GM12874 (cell line): ENCODE results near the gene TYROBP.

Experiments
- CTCF ChIP-seq: IDR thresholded peaks from 2 replicates; pipeline ENCODE4 v1.5.1; 2011; ENCODE audit warnings: low read depth, mild to moderate bottlenecking, control low read depth, low read length, moderate library complexity; ENCODE audit not compliant: insufficient read depth

TYROBP gene

DNA sequence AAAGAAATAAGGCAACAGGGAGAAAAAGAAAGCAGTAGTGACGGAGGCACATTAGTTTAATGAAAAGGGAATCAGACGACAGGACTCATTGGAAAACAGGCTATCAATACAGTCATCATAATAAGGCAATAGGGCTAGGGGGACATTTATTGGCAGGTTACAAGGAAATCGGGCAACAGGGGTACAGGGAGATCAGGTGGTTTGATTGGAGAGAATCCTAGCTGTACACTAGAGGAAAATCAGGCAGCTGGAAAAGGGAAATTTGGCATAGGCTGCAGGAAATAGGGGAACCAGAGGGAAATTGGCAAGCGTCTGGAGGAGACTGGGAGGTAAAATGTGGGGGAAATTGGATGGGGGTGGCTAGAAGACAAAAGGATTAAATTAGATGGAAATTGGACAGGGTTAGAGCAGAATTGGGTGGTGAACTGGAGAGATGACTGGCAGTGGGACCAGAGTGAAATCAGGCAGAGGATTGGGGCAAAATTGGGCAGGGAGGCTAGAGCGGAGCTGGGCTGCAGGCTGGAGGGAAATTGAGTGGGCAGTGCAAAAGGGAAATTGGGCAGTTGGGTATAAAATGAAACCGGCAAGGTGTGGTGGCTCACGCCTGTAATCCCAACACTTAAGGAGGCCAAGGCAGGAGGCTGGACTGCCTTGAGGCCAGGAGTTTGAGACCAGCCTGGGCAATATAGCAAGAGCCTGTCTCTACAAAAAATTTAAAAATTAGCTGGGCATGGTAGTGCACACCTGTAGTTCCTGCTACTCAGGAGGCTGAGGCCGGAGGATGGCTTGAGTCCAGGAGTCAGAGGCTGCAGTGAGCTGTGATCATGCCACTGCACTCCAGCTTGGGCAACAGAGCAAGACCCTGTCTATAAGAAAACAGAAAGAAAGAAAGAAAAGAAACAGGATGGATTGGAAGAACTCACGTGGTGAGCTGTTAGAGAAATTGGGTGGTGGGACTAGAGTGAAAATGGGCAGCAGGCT is 35.5 kb upstream of the TYROBP start:
- TF ChIP-seq CTCF = no peak

DNA sequence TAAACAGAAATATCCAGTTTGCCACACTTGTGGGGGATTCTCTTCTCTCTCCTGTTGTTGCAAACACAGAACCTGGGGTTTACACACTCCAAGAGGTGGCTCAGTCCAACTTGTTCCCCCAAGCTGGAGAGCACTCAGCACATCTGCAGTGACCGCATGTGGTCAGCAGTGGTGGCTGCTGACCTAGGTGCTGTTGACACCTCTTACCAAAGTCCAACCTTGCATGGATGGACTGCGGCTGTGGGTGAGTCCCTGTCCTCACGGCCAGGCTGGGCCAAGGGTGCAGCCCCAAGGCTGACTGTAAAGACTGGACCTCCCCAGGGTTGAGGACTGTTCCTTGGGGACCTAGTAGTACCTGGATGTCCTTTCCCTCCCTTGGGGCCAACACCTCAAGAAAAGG is 34.1 kb upstream of the TYROBP start:
- TF ChIP-seq CTCF = no peak

DNA sequence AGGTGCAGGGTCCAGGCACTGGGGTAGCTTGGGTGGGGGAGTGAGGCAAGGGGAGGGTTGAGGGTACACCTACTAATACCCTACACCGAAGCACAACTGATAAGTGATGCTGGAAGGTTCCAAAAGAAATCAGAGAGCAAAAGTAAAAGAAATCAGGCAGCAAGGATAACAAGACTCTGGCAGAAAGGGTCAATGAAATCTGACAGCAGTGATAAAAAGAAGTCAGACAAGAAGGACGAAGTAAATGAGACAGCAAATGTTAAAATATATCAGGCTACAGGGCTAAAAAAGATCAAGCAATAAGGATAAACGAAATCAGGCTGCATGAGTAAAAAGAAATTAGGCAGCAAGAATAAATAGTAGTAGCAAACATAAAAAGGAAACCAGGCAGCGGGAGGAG is 32.7 kb upstream of the TYROBP start:
- no peak for TF ChIP-seq CTCF

- no peak for TF ChIP-seq CTCF
These were observed 32.1 kb upstream of the TYROBP start for GRCh38 chr19:35940078-35940775.

DNA sequence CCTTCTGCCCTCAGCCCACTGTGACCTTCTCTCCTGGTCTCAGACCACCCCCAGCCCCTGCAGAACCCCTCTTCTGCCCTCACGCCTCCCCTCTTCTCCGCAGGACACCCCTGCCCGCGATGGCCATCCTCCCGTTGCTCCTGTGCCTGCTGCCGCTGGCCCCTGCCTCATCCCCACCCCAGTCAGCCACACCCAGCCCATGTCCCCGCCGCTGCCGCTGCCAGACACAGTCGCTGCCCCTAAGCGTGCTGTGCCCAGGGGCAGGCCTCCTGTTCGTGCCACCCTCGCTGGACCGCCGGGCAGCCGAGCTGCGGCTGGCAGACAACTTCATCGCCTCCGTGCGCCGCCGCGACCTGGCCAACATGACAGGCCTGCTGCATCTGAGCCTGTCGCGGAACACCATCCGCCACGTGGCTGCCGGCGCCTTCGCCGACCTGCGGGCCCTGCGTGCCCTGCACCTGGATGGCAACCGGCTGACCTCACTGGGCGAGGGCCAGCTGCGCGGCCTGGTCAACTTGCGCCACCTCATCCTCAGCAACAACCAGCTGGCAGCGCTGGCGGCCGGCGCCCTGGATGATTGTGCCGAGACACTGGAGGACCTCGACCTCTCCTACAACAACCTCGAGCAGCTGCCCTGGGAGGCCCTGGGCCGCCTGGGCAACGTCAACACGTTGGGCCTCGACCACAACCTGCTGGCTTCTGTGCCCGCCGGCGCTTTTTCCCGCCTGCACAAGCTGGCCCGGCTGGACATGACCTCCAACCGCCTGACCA is 31.4 kb upstream of the TYROBP start:
- no peak for TF ChIP-seq CTCF

GRCh38 chr19:35938282-35939224 is 30.5 kb upstream of the TYROBP start:
- TF ChIP-seq CTCF = no peak
